ENCODE results near the gene CFAP77.

CFAP77 gene

DNA sequence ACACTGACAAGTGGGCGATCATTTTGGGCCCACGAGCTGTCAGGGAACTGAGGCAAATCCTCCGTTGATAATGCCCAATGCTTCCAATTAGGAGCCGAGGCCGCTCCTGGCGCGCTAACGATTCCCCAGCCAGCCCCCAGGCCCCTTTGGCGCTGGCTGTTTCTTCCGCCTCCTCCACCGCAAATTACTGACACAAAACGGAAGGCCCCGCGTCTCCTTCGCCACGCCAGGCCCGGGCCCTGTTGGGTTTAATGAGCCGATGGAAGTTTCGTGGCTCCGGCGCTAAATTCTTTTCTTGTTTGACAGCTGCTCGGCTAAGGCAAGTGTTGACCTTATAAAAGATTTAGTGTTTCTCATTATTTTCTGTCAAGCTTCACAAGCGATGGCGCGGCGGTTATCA, 146.7 kb downstream of the CFAP77 start:
- peaks cover 38 to 80% of the 10 kb centered on the region in 2 experiments for H3K27me3 ChIP-seq (ENCODE audit: control insufficient read depth in 1 of 2, insufficient read depth in 1 of 2, low read length in 2 of 2)
- H3K27ac ChIP-seq (ENCODE audit: low read length, poor library complexity, severe bottlenecking): no peak overlapping the region
- H2BK15ac ChIP-seq (ENCODE audit: low read depth, poor library complexity, severe bottlenecking): no peak overlapping the region
- H3K4me3 ChIP-seq (ENCODE audit: insufficient read depth in 1 of 2, low read depth in 1 of 2, low read length in 2 of 2): no peak overlapping the region
- no peak overlapping the region for H2BK12ac ChIP-seq (ENCODE audit: low read length in 2 of 2)
- no peak overlapping the region for H2BK5ac ChIP-seq (ENCODE audit: low read depth, low read length, poor library complexity, severe bottlenecking)
- no peak overlapping the region for H2AFZ ChIP-seq (ENCODE audit: low read depth, low read length)
- no peak overlapping the region for H3K14ac ChIP-seq (ENCODE audit: low read length in 2 of 2)
- peaks cover 4% of the 10 kb centered on the region for H3K4me1 ChIP-seq (ENCODE audit: control insufficient read depth, insufficient read depth, low read depth, low read length)
- H3K9me3 ChIP-seq (ENCODE audit: control insufficient read depth, low read length): peaks cover 4% of the 10 kb centered on the region
- H2AK5ac ChIP-seq (ENCODE audit: low read length, severe bottlenecking): no peak overlapping the region
- H2BK120ac ChIP-seq (ENCODE audit: low read depth, low read length): no peak overlapping the region
- DNase-seq: no peak
- H3K79me1 ChIP-seq (replicated peaks; ENCODE audit: low read length, poor library complexity, severe bottlenecking): no peaks in the 10 kb centered on the region
- H3K18ac ChIP-seq (ENCODE audit: low read depth in 1 of 2, low read length in 2 of 2): no peak overlapping the region
- H3K4me2 ChIP-seq (ENCODE audit: low read length, poor library complexity, severe bottlenecking): no peak overlapping the region
- 88% methylated on average over 26 of the region's 26 CpGs for WGBS
- no peak overlapping the region for H3K4ac ChIP-seq (ENCODE audit: low read depth in 1 of 2, low read length in 2 of 2)
- no peak overlapping the region for H3K23ac ChIP-seq (ENCODE audit: low read length in 2 of 2)
- H4K8ac ChIP-seq (ENCODE audit: low read length): no peak overlapping the region
- no peak overlapping the region for H3K9ac ChIP-seq (ENCODE audit: low read length)
- H3K36me3 ChIP-seq (ENCODE audit: control insufficient read depth in 1 of 2, insufficient read depth in 2 of 2, low read depth in 1 of 2, low read length in 2 of 2): no peaks in the 10 kb centered on the region
- H4K91ac ChIP-seq (ENCODE audit: low read length): no peak overlapping the region

DNA sequence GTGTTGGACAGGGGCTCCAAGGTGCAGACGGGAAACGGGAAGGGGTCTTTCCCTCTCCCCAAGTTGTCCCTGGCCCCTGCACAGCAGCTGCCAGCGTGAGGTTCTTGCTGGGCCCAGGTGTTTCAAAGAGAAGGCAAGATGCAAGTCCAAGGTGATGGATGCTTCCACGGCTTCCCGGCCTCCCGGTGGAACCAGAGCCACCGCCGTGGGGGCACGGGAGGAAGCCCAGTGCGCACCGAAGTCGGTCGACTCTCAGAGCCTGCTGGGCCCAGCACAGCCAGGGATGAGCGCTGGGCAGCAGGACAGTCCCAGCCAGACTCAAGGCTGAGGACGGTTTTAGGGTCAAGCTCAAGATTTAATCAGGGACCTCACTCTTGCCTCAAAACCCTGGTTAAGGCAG, 147.1 kb downstream of the CFAP77 start:
- Histone ChIP-seq H3K4ac (ENCODE audit: low read depth in 1 of 2, low read length in 2 of 2) (no peak overlapping the region), H2BK5ac (ENCODE audit: low read depth, low read length, poor library complexity, severe bottlenecking) (no peak overlapping the region), H2AFZ (ENCODE audit: low read depth, low read length) (no peak overlapping the region), H3K14ac (ENCODE audit: low read length in 2 of 2) (no peak overlapping the region), H2BK15ac (ENCODE audit: low read depth, poor library complexity, severe bottlenecking) (no peak overlapping the region), H2BK12ac (ENCODE audit: low read length in 2 of 2) (no peak overlapping the region), H3K4me1 (ENCODE audit: control insufficient read depth, insufficient read depth, low read depth, low read length) (peaks cover 1% of the 10 kb centered on the region), H3K9me3 (ENCODE audit: control insufficient read depth, low read length) (peaks cover 4% of the 10 kb centered on the region), H3K4me3 (ENCODE audit: insufficient read depth in 1 of 2, low read depth in 1 of 2, low read length in 2 of 2) (no peak overlapping the region), H3K79me1 (replicated peaks; ENCODE audit: low read length, poor library complexity, severe bottlenecking) (no peaks in the 10 kb centered on the region), H3K4me2 (ENCODE audit: low read length, poor library complexity, severe bottlenecking) (no peak overlapping the region), H4K91ac (ENCODE audit: low read length) (no peak overlapping the region), H2AK5ac (ENCODE audit: low read length, severe bottlenecking) (no peak overlapping the region), H4K8ac (ENCODE audit: low read length) (no peak overlapping the region), H2BK120ac (ENCODE audit: low read depth, low read length) (no peak overlapping the region), H3K9ac (ENCODE audit: low read length) (no peak overlapping the region), H3K27me3 (ENCODE audit: control insufficient read depth in 1 of 2, insufficient read depth in 1 of 2, low read length in 2 of 2) (peaks cover 42 to 81% of the 10 kb centered on the region in 2 experiments), H3K18ac (ENCODE audit: low read depth in 1 of 2, low read length in 2 of 2) (no peak overlapping the region), H3K23ac (ENCODE audit: low read length in 2 of 2) (no peak overlapping the region), H3K27ac (ENCODE audit: low read length, poor library complexity, severe bottlenecking) (no peak overlapping the region), H3K36me3 (ENCODE audit: control insufficient read depth in 1 of 2, insufficient read depth in 2 of 2, low read depth in 1 of 2, low read length in 2 of 2) (no peaks in the 10 kb centered on the region)
- no peak for DNase-seq
- 94% methylated on average over 15 of the region's 15 CpGs for WGBS

DNA sequence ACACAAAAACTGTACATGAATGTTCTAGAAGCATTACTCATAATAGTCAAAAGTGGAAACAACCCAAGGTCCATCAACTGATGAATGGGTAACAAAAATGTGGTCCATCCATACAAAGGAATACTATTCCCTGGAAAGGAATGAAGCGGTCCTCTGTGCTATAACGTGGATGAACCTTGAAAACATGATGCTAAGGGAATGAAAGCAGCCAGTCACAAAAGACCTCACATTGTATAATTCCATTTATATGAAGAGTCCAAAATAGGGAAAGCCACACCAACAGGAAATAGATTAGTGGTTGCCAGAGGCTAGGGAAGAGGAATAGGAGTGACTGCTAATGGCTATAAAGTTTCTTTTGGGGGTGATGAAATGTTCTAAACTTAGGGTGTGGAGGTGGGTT, 149.7 kb downstream of the CFAP77 start:
- Histone ChIP-seq H3K18ac (ENCODE audit: low read depth in 1 of 2, low read length in 2 of 2) (no peak overlapping the region), H2AK5ac (ENCODE audit: low read length, severe bottlenecking) (no peak overlapping the region), H2BK12ac (ENCODE audit: low read length in 2 of 2) (no peak overlapping the region), H2BK120ac (ENCODE audit: low read depth, low read length) (no peak overlapping the region), H3K36me3 (ENCODE audit: control insufficient read depth in 1 of 2, insufficient read depth in 2 of 2, low read depth in 1 of 2, low read length in 2 of 2) (no peaks in the 10 kb centered on the region), H3K9me3 (ENCODE audit: control insufficient read depth, low read length) (peaks cover 4% of the 10 kb centered on the region), H3K4me3 (ENCODE audit: insufficient read depth in 1 of 2, low read depth in 1 of 2, low read length in 2 of 2) (no peak overlapping the region), H2BK5ac (ENCODE audit: low read depth, low read length, poor library complexity, severe bottlenecking) (no peak overlapping the region), H3K79me1 (replicated peaks; ENCODE audit: low read length, poor library complexity, severe bottlenecking) (no peaks in the 10 kb centered on the region), H3K4me2 (ENCODE audit: low read length, poor library complexity, severe bottlenecking) (no peak overlapping the region), H3K27me3 (ENCODE audit: control insufficient read depth in 1 of 2, insufficient read depth in 1 of 2, low read length in 2 of 2) (peaks cover 51 to 80% of the 10 kb centered on the region in 2 experiments), H4K91ac (ENCODE audit: low read length) (no peak overlapping the region), H3K4me1 (ENCODE audit: control insufficient read depth, insufficient read depth, low read depth, low read length) (peaks cover 1% of the 10 kb centered on the region), H3K14ac (ENCODE audit: low read length in 2 of 2) (no peak overlapping the region), H2AFZ (ENCODE audit: low read depth, low read length) (no peak overlapping the region), H3K27ac (ENCODE audit: low read length, poor library complexity, severe bottlenecking) (no peak overlapping the region), H3K9ac (ENCODE audit: low read length) (no peak overlapping the region), H4K8ac (ENCODE audit: low read length) (no peak overlapping the region), H3K23ac (ENCODE audit: low read length in 2 of 2) (no peak overlapping the region), H3K4ac (ENCODE audit: low read depth in 1 of 2, low read length in 2 of 2) (no peak overlapping the region), H2BK15ac (ENCODE audit: low read depth, poor library complexity, severe bottlenecking) (no peak overlapping the region)
- DNase-seq: no peak
- WGBS: 80% methylated on average over 1 of the region's 2 CpGs

DNA sequence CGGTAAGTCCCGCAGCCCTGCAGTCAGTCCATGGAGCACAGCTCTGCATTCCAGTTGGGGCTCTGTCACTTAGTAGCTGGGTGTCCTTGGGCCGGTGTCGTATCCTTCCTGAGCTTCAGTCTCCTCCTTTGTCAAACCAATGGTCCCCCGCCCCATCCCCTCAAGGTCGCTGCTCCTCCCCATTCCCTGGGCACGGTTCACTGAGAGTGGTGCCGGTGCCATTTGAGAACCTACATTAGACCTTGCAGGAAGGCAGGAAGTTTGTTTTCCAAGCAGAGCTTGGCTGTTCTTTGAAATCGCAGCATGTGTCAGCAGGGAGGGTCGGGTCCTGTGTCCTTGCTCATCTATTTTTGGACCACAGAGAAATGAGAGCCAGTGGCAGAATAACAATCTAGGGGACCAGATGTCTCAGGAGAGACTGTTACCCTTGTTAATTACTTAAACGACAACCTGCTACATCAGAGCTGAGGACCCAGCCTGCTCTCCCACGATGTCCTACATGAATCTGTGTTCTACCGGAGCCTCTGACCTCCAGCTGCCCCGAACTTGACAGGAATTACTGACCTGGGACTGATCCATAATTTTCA, 150.7 kb downstream of the CFAP77 start:
- Histone ChIP-seq H3K36me3 (ENCODE audit: control insufficient read depth in 1 of 2, insufficient read depth in 2 of 2, low read depth in 1 of 2, low read length in 2 of 2) (no peaks in the 10 kb centered on the region), H3K23ac (ENCODE audit: low read length in 2 of 2) (no peak overlapping the region), H3K4me1 (ENCODE audit: control insufficient read depth, insufficient read depth, low read depth, low read length) (peaks cover 1% of the 10 kb centered on the region), H2BK5ac (ENCODE audit: low read depth, low read length, poor library complexity, severe bottlenecking) (no peak overlapping the region), H2AFZ (ENCODE audit: low read depth, low read length) (no peak overlapping the region), H2BK120ac (ENCODE audit: low read depth, low read length) (no peak overlapping the region), H3K9me3 (ENCODE audit: control insufficient read depth, low read length) (no peaks in the 10 kb centered on the region), H3K27ac (ENCODE audit: low read length, poor library complexity, severe bottlenecking) (no peak overlapping the region), H2AK5ac (ENCODE audit: low read length, severe bottlenecking) (no peak overlapping the region), H3K27me3 (ENCODE audit: control insufficient read depth in 1 of 2, insufficient read depth in 1 of 2, low read length in 2 of 2) (peaks cover 50 to 76% of the 10 kb centered on the region in 2 experiments), H3K9ac (ENCODE audit: low read length) (no peak overlapping the region), H3K4me3 (ENCODE audit: insufficient read depth in 1 of 2, low read depth in 1 of 2, low read length in 2 of 2) (no peak overlapping the region), H3K18ac (ENCODE audit: low read depth in 1 of 2, low read length in 2 of 2) (no peak overlapping the region), H3K14ac (ENCODE audit: low read length in 2 of 2) (no peak overlapping the region), H2BK15ac (ENCODE audit: low read depth, poor library complexity, severe bottlenecking) (no peak overlapping the region), H3K4ac (ENCODE audit: low read depth in 1 of 2, low read length in 2 of 2) (no peak overlapping the region), H3K79me1 (replicated peaks; ENCODE audit: low read length, poor library complexity, severe bottlenecking) (no peaks in the 10 kb centered on the region), H2BK12ac (ENCODE audit: low read length in 2 of 2) (no peak overlapping the region), H3K4me2 (ENCODE audit: low read length, poor library complexity, severe bottlenecking) (no peak overlapping the region), H4K8ac (ENCODE audit: low read length) (no peak overlapping the region), H4K91ac (ENCODE audit: low read length) (no peak overlapping the region)
- whole genome bisulfite sequencing: 71% methylated on average over 14 of the region's 14 CpGs
- DNase-seq: no peak
